HG02588 (cell line): Measurements from ENCODE around the gene UBE2N.
"Not testable (repeated sequence)": the region's sequence is repeated elsewhere in the genome, so short reads cannot be mapped to it uniquely, and the experiment has no call there.

Experiments used
- ATAC-seq: cut with Tn5 transposase; IDR thresholded peaks from one replicate; pipeline ENCODE4 v1.9.1; 2021; ENCODE audit warnings: mild to moderate bottlenecking, moderate library complexity; ENCODE audit not compliant: unreplicated experiment

The UBE2N gene

DNA sequence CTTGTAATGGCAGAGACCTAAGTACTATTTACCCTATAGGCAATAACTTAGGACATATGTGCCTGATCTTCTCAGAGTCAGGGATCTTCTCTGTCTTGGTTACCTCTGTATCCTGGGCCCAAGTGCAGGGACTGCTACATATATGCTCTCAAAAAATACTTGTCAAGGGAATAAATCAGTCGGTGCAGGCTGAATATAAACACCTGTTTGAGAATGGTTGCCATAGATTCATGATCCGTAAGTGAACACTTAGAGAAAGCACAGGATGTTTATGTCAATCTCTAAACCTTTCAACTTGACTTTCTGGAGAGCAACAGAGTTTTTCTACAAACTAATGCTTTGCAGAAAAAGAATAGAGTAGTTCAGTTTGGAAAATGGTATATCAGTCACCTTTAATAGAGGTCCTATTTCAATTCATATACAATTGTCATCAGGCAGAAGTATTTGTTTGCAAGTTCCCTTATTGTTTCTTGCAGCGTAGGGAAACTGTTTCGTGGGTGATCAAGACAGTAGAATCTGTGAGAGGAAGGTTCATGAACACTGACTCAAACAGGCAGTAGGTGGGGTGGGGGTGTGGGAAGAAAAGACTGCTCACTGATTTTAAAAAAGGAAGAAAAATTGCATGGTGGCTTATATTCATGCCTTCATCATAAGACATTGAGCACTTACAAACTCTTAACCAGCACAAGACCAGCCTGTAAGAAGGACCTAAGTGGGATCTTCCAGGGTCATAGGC lies 6.0 kb upstream of the UBE2N start:
- ATAC-seq = no peak

DNA sequence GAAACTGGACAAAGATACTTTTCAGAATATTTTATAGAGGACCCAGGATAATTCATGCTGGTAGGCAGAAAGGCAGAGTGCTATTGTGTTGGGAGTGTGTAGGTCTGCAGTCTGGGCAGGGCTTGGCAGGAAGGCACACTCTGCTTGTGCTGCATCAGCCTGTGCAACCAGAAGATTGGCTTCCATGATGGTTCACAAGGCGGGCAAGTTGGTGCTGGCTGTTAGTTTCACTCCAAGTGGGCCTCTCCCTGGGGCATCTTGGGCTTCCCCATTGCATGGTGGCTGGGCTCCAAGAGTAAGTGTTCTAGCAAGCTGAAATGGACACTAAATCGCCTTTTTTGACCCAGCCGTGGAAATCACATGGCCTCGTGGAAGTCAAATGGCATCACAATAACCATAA lies 1.8 kb upstream of the UBE2N start:
- no peak for ATAC-seq

DNA sequence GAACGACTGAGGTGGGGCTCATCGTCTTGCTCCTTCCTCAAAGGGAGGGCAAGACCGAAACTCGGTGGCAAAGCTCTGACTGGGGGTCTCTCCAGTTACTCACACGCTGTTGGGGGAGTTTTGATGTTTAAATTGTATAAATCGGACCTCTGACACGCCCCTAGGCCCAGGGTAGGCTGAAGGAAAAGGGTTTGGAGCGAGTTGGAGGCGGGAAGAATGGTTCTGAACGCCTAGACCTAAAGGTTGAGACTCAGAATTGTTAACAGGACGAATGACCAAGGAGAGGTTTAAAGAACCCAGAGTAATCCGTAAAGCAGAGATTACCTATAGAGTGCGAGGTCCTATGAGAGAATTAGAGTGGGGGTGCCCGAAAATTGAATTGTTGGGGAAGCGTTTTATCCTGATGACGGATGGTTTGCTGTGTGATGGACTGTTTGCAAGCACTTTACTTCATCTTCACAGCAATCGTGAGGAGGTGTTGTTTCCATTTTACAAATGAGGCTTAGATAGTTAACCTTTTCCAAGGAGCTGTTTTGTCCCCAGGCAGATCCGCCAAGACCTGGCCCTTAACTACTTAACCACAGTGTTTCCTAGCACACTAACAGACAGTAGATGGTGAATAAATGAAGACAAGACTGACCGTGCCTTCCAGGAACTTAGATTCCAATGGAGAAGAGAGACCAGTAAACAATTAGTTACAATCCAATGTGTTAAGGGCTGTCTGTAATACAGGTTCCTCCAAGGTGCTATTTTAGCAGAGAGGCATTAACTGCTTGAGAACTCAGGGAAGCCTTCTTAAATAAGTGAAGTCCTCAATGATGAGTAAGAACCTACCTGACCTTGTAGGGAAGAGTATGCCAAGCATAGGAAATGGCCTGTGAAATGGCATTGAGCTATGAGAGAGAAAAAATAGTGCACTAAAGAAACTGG lies 929 bp upstream of the UBE2N start:
- ATAC-seq = no peak

DNA sequence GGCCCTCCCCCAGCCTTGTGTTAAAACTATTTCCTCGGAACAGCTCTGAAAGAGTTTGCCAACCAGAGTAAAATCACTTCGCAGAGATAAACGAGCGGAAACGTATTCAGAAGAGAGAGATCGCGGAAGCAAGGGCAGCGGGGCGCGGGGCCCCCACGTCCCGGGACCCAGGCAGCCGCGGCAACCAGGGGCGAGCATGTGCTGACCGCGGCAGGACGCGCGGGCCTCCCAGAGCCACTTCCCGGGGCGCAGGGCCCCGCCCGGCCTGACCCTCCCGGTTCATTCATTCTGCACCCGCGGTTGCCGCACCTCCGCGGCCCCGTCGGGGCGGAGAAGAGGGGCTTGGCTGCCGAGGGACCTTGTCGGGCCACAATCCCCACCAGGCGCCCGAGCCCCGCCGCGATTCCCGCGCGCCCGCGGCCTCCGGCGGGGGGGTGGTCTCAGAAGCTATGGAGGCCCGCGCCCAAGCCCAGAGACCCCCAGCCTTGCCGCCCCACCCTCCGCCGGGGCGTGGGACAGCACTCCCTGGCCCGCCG lies 598 bp downstream of the UBE2N start:
- ATAC-seq = peak; percentile 7

DNA sequence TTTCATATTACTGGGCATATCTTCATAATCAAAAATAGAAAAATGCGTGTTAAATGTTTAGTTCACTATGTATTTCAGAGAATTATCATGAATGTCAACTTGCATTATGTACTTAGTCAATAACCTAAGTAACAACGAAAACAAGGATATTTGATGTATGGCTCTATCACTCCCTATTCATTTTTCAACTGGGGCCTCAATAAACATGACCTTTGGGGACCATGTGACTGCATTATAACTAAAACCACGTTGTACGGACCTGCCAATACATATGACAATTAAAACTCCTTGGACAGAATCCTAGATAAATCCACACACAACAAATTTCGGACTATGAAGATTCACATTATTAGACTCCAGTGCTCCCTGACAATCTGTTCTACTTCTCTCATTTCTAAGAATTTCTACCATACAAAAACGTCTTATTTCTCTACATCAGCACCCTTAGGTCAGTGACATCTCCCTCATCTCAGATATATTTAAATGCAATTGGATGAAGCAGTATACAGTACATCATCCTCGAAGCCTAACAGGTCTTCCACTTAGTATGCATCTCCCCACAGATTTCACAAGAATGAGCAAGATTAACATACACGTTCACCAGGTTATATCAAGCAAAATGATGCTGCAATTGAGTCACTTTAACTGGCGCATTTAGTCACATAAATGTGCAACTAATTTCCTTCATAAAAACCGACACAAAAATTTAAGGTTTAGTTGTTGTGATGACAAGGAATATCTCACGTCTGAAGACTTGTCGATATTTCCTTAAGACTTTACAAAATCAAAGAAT lies 1.5 kb downstream of the UBE2N start:
- ATAC-seq = no peak

DNA sequence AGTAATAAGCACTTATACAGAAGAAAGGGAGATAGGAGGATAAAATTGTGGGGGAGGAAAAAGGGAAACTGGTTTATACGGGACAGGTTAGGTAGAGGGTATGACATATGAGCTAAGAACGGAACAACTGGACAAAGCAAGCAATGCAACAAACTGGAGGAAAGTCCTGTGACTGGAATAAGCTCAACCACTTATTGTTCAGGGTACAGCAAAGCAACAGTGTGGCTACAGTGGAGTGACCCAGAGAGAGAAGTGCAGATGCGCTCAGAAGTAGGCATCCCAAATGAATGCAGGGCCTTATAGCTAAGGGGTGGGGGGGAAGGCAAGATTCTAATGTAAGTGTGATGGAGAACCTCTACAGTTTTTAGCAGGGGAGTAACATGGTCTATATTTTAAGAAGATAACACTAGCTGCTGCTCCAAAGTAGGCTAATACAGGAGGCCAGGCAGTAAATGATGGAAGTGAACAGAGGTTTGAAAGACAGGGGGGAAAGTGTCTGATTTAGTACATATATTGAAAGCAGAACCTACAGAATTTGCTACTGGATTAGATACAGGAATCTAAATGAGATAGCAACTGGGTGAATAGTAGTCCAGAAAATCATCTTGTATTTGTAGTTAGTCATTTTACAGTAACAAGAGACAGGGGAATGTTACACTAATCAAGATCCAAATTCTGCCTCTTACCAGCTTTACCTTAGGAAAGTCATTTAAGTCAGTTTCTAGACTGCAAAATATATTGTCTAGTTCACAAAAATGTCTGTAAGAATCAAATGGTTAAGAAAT lies 3.3 kb downstream of the UBE2N start:
- no peak for ATAC-seq

DNA sequence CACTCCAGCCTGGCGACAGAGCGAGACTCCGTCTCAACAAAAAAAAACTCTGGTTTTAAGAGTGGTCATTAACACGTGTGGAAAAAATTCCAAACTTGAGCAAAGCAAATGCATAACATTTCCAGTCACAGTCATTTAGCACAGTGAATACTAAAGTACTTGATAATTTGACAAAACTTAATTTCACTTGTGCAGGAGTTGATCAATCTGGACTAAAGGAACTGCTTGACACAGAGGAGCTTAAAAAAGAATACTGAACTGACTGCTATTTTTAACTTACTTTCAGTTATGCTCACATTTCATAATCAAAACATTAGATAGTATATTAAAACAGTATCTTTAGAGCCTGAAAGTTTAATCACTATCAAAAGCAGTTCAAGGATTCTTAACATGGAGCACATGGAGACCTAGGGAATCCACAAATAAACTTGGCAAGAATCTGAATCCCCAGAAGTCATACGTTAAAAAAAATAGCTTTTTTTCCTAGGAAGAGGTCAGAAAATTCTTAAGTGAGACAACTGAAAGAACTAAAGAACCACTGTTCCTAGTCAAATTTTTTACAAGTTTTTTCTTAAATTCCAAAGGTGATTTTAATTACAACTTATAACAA lies 7.4 kb downstream of the UBE2N start:
- no peak for ATAC-seq

DNA sequence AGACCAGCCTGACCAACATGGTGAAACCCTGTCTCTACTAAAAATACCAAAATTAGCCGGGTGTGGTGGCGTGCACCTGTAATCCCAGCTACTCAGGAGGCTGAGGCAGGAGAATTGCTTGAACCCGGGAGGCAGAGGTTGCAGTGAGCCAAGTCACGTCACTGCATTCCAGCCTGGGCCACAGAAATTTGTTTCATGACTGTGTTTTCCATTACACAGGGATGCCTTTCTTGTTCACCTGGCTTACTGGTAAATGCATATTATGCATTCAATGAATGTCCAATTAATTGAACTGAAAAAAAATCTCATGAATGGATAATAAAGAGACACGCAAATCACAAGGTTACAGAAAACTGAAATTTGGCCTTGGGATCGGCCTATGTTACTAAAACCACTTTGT lies 9.7 kb downstream of the UBE2N start:
- not testable (repeated sequence) for ATAC-seq

DNA sequence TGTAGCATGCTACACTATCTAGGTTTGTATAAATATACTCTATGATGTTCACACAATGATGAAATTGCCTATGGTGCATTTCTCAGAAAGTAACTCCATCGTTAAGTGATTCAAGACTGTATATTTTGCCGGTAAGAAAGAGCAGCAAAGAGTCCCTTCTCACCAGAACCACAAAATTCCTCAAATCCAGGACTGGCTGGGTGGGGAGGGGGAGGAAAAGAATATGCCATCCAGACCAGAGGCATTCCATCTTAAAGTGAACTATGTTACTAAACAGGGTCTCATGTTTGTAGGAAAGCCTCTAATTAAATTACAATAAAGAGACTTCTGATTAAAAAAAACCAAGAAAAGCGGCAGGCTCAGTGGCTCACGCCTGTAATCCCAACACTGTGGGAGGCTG lies 11.5 kb downstream of the UBE2N start:
- ATAC-seq = no peak

DNA sequence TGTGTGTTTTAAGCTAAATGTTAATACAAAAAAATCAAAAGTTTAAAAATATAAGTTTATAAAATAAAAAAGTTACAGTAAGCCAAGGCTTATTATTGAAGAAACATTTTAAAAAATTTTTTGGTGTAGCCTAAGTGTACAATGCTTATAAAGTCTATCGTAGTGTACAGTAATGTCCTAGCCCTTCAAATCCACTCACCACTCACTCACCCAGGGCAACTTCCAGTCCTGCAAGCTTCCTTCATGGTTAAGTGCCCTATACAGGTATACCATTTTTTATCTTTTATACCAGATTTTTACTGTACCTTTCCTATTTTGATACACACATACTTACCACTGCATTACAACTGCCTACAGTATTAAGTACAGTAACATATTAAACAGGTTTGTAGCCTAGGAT lies 11.9 kb downstream of the UBE2N start:
- no peak for ATAC-seq

DNA sequence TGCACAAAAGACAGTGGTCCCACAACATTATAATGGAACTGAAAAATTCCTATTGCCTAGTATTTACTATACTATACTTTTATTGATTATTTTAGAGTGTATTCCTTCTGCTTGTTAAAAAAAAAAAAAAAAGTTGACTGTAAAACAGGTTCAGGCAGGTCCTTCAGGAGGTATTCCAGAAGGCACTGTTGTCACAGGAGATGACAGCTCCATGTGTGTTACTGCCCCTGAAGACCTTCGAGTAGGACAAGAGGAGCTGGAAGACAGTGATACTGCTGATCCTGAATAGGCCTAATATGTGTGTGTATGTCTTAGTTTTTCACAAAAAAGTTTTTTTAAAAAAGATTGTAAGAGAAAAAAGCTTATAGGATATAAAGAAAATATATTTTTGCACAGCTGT lies 12.3 kb downstream of the UBE2N start:
- no peak for ATAC-seq

DNA sequence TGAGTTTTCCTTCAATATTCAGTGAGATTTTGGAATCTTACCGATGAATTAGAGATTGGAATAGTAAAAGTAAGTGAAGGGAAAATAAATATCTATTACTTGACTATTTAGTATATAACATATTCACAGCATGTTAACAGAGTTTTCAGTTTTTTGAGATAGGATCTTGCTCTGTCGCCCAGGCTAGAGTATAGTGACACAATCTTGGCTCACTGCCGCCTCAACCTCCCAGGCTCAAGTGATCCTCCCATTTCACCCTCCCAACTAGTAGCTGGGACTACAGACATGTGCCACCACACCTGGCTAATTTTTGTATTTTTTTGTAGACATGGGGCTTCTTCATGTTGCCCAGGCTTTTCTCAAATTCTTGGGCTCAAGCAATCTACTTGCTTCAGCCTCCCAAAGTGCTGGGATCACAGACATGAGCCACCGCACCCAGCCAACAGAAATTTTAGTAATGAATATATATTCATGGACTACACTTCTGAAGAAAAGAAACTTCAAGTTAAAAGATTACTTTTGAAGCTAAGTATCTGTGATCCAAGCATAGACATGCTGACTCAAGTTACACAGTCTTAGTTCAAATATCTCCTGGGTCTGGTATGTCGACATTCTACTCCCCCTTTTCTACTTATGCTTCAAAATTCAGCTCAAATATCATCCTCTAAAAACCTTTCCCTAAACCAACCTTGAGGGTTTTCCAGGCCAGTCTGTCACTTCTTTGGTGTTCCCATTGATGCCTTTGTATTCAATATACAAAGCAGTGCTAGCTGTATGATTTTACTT lies 13.8 kb downstream of the UBE2N start:
- ATAC-seq = no peak

DNA sequence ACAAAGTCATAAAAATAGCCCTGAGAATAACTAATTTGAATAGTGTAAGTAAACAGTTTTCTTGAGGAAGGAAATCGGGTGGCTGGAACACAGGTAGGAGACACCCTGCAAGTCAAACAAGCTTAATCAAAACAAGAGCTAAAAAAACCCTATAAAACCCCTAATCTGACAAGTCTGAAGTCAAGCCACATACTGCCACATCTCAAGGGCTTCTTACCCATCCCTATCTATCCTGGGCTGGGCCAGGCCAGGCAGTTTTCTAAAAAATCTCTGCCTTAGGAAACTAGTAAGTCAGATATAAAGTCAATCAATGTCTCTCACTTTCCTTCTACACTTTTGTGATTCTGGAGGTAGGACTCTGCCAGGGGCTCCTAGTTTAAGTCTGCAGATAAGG lies 15.3 kb downstream of the UBE2N start:
- ATAC-seq = no peak

DNA sequence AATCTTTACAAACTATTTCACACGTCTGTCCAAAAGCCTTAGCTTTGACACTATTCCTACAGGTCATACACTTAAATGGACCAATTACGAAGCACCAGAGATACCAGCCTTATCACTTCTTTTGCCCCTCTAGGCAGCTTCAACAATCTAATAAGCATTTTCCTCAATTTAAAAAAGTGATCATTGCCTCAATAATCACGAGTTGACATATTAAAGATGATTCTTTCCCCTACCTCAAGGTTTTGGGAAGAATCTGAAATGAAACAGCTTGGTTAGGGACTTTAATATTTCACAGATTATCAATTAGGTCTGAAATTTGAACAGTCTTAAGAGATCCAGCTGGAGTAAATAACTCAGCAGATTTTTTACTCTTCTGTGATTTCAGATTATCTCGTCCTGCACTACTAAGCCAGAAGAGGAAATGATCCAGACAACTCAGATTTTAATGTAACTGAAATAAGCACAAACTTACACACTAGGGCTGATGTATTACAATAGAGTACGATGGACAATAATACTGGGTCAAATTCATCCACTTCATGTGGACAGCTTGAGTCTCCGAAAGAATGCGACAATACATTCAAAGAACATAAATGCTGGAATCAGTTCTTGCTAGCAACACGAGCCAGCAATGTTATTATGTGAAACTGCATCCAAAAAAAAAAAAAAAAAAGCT lies 15.9 kb downstream of the UBE2N start:
- no peak for ATAC-seq

DNA sequence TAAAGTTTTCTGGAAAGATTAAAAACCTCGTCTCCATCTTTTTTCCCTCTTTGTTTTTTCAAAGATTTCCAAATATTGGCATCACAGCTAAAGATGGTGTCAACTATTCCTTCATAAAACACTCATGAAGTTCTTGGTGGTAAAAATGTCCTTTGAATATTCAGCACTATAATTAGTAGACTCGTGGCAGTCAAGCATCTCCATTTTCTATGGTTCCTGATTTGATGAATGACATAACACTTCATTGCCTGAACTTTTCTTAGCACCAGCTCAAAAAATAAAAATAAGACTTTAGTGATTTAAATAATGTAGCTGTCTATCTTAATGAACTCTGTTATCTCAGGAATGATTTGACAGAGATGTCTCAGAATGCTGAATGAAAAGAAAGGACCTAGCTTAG lies 19.7 kb downstream of the UBE2N start:
- ATAC-seq = no peak

DNA sequence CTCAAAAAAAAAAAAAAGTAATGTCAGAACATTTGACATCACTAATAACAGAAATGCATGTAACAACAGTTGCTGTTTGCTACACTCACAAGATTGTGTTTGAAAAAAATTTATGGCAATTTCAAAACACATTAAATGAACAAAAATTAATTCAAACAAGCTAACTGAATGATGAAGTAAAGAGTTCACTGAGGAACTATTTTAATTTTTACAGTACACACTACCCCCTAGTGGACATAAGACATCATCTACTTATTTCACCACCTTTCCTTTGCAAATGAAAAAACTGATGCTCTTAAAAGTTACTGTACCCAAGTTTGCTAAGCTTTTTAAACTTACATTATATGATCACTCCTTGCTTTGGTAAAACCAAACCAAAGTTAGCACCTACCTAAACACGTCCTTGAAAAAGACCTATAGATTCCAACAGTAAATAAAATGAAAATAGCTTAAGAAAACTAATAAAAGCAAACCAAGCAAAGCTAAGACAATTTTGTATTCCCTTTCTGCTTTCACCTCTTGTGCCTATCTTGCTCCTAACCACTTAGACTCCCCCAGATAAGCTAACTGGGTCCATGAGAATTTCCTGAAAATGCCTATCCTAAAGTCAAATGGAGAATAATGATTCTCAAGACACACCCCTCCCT lies 22.2 kb downstream of the UBE2N start:
- ATAC-seq = no peak

DNA sequence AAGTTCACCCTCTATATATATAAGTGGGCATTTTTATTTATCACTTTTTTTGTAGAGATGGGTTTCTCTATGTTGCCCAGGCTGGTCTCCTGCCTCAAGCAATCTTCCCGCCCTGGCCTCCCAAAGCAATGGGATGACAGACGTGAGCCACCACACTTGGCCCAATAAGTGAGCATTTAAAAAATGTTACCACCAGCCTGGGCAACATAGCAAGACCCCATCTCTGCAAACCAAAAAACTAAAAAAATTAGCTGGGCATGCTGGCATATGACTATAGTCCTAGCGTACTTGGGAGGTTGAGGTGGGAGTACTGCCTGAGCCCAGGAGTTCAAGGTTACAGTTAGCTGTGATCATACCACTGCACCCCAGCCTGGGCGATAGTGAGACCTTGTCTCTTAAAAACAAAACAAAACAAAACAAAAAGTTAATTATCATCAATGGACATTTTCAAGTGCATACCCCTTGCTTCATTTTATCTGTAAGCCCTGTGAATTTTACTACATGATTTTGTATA lies 23.7 kb downstream of the UBE2N start:
- ATAC-seq = no peak
